Esophagus squamous epithelium (tissue), 5 donors: ENCODE results near the gene MADCAM1. TPM values are rescaled to one million over a fixed set of nuclear protein-coding genes. Genes with fewer than 3 reads are reported as not detected.
A peak's percentile ranks its signal among the peaks of the same experiment; 100 is the strongest.

Experiments used
- DNase-seq: peaks from one replicate; lab custom pipeline; 2025; lab: John Stamatoyannopoulos, UW
- H3K27ac ChIP-seq, 4 donors: fragments of 200-600 bp; sonication (generic); one replicate each; pipeline ENCODE4 v1.5.1; 2016 to 2019; ENCODE audit warnings: mild to moderate bottlenecking in 1 of 4
- H3K27me3 ChIP-seq, 4 donors: fragments of 200-600 bp; sonication (generic); 1 replicate in 3 of 4; 2 replicates in 1 of 4; pipeline versions ENCODE4 v1.5.1 to v1.6.0; 2017 to 2021; ENCODE audit warnings: antibody characterized with exemption in 1 of 4
- H3K36me3 ChIP-seq, 3 donors: fragments of 200-600 bp; sonication (generic); one replicate each; pipeline ENCODE4 v1.5.1; 2016 to 2019
- H3K4me1 ChIP-seq, 3 donors: fragments of 200-600 bp; sonication (generic); one replicate each; pipeline ENCODE4 v1.5.1; 2017 to 2019
- H3K4me3 ChIP-seq, 4 donors: fragments of 200-600 bp; sonication (generic); 1 replicate in 3 of 4; 2 replicates in 1 of 4; pipeline ENCODE4 v1.5.1; 2016 to 2019; ENCODE audit warnings: mild to moderate bottlenecking in 2 of 4, moderate library complexity in 1 of 4
- H3K9me3 ChIP-seq, 3 donors: fragments of 200-600 bp; sonication (generic); one replicate each; pipeline ENCODE4 v1.5.1; 2016 to 2019
- POLR2A ChIP-seq, 4 donors: fragments of 450-650 bp; IDR thresholded peaks; one replicate each; pipeline ENCODE4 v1.6.1; 2017; ENCODE audit warnings: antibody characterized with exemption in 4 of 4, mild to moderate bottlenecking in 4 of 4, moderate library complexity in 3 of 4
- WGBS, 2 donors: methylation state at CpG; one replicate each; pipeline ENCODE4 v1.1.5; 2018; 5-methylcytosine and 5-hydroxymethylcytosine counted together
- intact Hi-C: fragments of 100-400 bp; cut with DNase I; formaldehyde crosslinking; loops from one replicate; pipeline ENCODE4 v1.15.0; 2022
- total RNA-seq, 4 donors: library from RNA; depleted of rRNA; stranded (reverse); fragments of >200 nt; gene quantifications; one replicate each; pipeline ENCODE4 v1.1.0, GENCODE V29; 2016
- TF ChIP-seq, protein P1 (sequence below), 6 experiments: fragments of 450-650 bp in 4 of 6; fragments of 200-600 bp in 2 of 6; sonication (generic) in 2 of 6; IDR thresholded peaks; one replicate each; pipeline ENCODE4 v1.5.1; 2016 to 2019; ENCODE audit warnings: antibody characterized with exemption in 6 of 6, mild to moderate bottlenecking in 4 of 6, moderate library complexity in 4 of 6
- donor health status: DM: yes; HTN: yes; CAD: no.

The MADCAM1 gene
- total RNA-seq, 4 donors from 2014 or later, result 0.19 to 0.40 TPM; not detected in 2

DNA sequence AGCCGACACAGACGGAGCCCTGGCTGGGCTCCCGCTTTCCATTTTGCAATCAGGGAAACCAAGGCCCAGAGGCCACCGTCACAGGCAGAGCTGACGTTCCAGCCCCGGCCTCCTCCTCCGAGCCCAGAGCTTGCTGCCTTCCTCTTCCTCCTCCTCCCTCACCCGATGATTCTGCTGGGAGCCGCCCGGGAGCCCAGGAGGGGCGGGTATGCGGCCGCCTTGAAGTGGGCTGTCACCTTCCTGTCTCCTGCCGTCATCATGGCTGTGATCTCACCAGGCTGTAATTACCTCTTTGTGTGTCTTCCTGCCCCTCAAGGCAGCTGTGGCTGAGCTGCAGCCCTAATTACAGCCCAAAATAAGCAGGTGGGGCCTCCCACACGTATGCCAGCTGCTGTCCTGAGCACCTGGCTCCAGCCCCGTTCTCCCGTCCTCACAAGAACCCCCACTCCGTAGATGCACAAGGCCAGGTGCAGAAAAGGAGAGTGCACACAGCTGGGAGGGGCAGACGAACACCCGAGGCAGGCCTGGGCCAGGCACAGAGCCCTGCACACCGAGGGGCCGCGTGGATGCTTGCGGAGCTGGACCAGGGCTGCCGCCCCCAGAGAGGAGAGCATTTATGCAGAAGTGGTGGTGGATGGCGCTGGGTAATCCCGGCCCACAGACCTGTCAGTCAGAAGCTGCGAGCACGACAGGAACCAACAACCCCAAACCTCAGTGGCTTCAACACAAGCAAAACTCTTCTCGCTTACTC lies 15.0 kb downstream of the MADCAM1 start:
- peaks cover 25 to 39% (median 29%) of the 10 kb centered on the region in 3 donors for H3K4me1 ChIP-seq
- peak overlapping the region; percentile 2 to 52 (median 14) for H3K4me3 ChIP-seq
- WGBS, 2 donors, result 16 to 43% methylated on average over 12 to 13 of the region's 30 CpGs

DNA sequence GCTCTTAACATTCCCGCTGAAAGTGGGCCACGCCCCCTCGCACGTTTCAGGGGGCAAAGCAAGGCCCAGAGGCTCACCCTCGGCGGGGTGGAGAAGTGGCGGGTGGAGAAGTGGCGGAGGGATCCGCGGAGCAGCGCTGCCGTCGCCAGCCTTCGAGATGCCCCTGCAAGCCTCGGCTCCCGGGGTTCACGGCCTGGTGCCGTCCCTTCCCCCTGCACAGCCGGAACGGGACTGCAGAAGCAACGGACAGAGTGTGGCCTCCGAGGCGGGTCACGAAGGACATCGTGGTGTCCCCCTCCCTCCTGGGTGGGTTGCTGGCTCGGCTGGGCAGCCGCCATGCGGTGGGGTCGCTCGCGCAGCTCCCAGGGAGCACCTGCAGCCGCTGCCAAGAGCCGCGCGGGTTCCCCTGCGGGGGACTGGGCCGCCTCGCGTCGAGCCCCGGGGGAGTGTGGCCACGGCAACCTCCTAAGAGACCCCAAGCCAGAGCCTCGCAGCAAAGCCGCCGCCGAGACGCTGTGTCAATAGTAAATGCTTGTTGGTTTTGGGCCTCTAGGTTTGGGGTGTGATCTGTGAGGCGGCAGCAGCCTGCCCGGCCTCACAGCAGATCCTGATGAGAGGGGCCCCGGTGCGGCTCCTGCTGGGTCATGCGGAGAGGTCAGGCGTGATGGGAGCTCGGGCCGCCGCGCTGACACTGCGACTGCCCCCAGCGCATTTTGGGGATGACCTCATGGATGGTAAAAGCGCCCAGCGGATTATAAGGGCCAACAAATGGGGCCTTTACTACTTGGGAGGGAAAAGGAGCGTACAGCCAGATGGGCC lies 16.5 kb downstream of the MADCAM1 start:
- no peaks in the 10 kb centered on the region for H3K27me3 ChIP-seq
- DNase-seq, result no peak
- intact Hi-C loops, result no loop called here
- WGBS, 2 donors, result 69 to 70% methylated on average over 17 to 40 of the region's 62 CpGs
- no peak overlapping the region for H3K27ac ChIP-seq
- no peak for TF ChIP-seq POLR2A (IDR thresholded peaks at IDR 0.05)
- TF ChIP-seq, protein P1, sequence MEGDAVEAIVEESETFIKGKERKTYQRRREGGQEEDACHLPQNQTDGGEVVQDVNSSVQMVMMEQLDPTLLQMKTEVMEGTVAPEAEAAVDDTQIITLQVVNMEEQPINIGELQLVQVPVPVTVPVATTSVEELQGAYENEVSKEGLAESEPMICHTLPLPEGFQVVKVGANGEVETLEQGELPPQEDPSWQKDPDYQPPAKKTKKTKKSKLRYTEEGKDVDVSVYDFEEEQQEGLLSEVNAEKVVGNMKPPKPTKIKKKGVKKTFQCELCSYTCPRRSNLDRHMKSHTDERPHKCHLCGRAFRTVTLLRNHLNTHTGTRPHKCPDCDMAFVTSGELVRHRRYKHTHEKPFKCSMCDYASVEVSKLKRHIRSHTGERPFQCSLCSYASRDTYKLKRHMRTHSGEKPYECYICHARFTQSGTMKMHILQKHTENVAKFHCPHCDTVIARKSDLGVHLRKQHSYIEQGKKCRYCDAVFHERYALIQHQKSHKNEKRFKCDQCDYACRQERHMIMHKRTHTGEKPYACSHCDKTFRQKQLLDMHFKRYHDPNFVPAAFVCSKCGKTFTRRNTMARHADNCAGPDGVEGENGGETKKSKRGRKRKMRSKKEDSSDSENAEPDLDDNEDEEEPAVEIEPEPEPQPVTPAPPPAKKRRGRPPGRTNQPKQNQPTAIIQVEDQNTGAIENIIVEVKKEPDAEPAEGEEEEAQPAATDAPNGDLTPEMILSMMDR (IDR thresholded peaks at IDR 0.05), result no peak
- no peaks in the 10 kb centered on the region for H3K9me3 ChIP-seq
- H3K4me3 ChIP-seq, result no peak overlapping the region
- peaks cover 0 to 10% (median 0%) of the 10 kb centered on the region in 3 donors for H3K36me3 ChIP-seq
- H3K4me1 ChIP-seq, result peaks cover 22 to 33% (median 25%) of the 10 kb centered on the region in 3 donors

More for the DNA sequence above, 15.0 kb downstream of the MADCAM1 start:
- peak in 1 of 4 donors; percentile 22 for TF ChIP-seq POLR2A (IDR thresholded peaks at IDR 0.05)
- TF ChIP-seq, protein P1 (IDR thresholded peaks at IDR 0.05), result no peak
- H3K27me3 ChIP-seq, result no peaks in the 10 kb centered on the region
- peaks cover 0 to 10% (median 0%) of the 10 kb centered on the region in 3 donors for H3K36me3 ChIP-seq
- DNase-seq, result no peak
- H3K9me3 ChIP-seq, result no peaks in the 10 kb centered on the region
- H3K27ac ChIP-seq, result peak overlapping the region; percentile 65 to 87 (median 74)
- intact Hi-C loops, result no loop called here

DNA sequence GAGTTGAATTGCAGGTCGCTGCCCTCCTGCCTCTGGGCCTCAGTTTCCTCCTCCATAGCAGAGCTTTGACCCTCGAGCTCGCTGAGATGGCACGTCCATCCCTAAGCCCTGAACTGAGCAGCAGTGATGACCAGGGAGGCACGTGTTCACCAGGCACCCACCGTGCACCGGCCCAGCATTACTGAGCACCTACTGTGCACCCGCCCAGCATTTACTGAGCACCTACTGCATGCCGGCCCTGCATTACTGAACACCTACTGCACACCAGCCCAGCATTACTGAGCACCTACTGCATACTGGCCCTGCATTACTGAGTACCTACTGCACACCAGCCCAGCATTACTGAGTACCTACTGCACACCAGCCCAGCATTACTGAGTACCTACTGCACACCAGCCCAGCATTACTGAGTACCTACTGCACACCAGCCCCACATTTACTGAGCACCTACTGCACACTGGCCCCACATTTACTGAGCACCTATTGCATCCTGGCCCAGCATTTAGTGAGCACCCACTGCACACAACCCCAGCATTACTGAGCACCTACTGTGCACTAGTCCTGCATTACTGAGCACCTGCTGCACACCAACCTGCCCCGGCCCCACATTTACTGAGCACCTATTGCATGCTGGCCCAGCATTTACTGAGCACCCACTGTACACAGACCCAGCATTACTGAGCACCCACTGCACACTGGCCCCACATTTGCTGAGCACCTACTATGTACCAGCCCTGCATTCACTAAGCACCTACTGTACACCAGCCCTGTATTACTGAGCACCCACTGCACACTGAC lies 17.3 kb downstream of the MADCAM1 start:
- no peak for TF ChIP-seq POLR2A (IDR thresholded peaks at IDR 0.05)
- TF ChIP-seq, protein P1 (IDR thresholded peaks at IDR 0.05), result no peak
- intact Hi-C loops, result no loop called here
- peaks cover 0 to 10% (median 0%) of the 10 kb centered on the region in 3 donors for H3K36me3 ChIP-seq
- peaks cover 15 to 25% (median 18%) of the 10 kb centered on the region in 3 donors for H3K4me1 ChIP-seq
- no peak overlapping the region for H3K27ac ChIP-seq
- 82 to 84% methylated on average over 6 to 10 of the region's 10 CpGs for WGBS, 2 donors
- no peak overlapping the region for H3K4me3 ChIP-seq
- H3K27me3 ChIP-seq, result no peaks in the 10 kb centered on the region
- H3K9me3 ChIP-seq, result no peaks in the 10 kb centered on the region
- no peak for DNase-seq

DNA sequence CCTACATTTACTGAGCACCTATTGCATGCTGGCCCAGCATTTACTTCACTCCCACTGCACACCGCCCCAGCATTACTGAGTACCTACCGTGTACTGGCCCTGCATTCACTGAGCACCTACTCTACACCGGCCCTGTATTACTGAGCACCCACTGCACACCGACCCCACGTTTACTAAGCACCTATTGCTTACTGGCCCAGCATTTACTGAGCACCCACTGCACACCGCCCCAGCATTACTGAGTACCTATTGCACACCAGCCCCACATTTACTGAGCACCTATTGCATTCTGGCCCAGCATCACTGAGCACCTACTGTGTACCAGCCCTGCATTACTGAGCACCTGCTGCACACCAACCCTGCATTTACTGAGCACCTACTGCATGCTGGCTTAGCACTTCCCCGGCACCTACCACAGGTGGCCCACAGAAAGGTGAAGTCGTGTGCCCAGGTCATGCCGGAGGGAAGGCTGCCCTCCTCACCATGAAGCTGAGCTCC lies 17.9 kb downstream of the MADCAM1 start:
- intact Hi-C loops, result no loop called here
- TF ChIP-seq, protein P1 (IDR thresholded peaks at IDR 0.05), result no peak
- no peak for TF ChIP-seq POLR2A (IDR thresholded peaks at IDR 0.05)
- H3K4me1 ChIP-seq, result peaks cover 13 to 23% (median 21%) of the 10 kb centered on the region in 3 donors
- H3K27me3 ChIP-seq, result no peaks in the 10 kb centered on the region
- no peak overlapping the region for H3K27ac ChIP-seq
- 90 to 93% methylated on average over 6 to 8 of the region's 9 CpGs for WGBS, 2 donors
- no peak for DNase-seq
- no peak overlapping the region for H3K4me3 ChIP-seq
- peaks cover 0 to 6% (median 0%) of the 10 kb centered on the region in 3 donors for H3K36me3 ChIP-seq
- H3K9me3 ChIP-seq, result no peaks in the 10 kb centered on the region
